ENCODE results near the gene ACIN1.

The ACIN1 gene

DNA sequence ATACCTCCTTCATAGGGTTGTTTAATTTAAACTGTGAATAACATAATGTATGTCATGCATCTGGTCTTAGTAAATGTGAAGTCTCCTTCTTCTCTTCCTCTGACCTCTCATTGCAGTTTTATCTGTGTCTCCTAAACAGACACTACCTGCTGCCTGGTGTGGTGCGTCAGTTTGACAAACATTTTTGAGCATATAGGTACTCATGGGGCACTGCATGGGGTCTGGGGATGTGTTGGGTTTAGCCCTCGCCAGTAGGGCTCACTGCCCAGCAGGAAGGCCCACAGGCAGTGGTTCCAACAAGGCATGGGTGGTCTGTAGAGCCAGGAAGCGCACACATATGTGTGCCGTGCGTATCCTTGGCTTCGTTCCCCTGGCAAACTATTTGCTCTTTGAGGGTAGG is 27.1 kb upstream of the ACIN1 start:
- H3K4me3 ChIP-seq (ENCODE audit: low read length in 2 of 2), result no peak overlapping the region
- no peak overlapping the region for H3K9ac ChIP-seq (ENCODE audit: low read length in 2 of 2)
- H3K27me3 ChIP-seq (ENCODE audit: control insufficient read depth in 1 of 2, insufficient read depth in 2 of 2, low read length in 2 of 2), result peaks cover 0 to 3% of the 10 kb centered on the region in 2 donors
- no peaks in the 10 kb centered on the region for H3K36me3 ChIP-seq (ENCODE audit: control insufficient read depth in 2 of 2, insufficient read depth in 2 of 2, low read length in 2 of 2)
- no peak overlapping the region for H3K27ac ChIP-seq (ENCODE audit: low read length)
- H3K4me1 ChIP-seq (ENCODE audit: control insufficient read depth, insufficient read depth, low read length), result peaks cover 15% of the 10 kb centered on the region
- H3K9me3 ChIP-seq (ENCODE audit: control insufficient read depth in 2 of 2, low read length in 2 of 2), result no peaks in the 10 kb centered on the region

- no peak overlapping the region for H3K9ac ChIP-seq (ENCODE audit: low read length in 2 of 2)
- no peak overlapping the region for H3K27ac ChIP-seq (ENCODE audit: low read length)
These were observed 26.4 kb upstream of the ACIN1 start for GRCh38 chr14:23121361-23121771.

GRCh38 chr14:23120541-23121251 is 25.8 kb upstream of the ACIN1 start:
- Histone ChIP-seq H3K4me1 (ENCODE audit: control insufficient read depth, insufficient read depth, low read length) (peaks cover 13% of the 10 kb centered on the region), H3K27me3 (ENCODE audit: control insufficient read depth in 1 of 2, insufficient read depth in 2 of 2, low read length in 2 of 2) (peaks cover under 1 to 8% of the 10 kb centered on the region in 2 donors), H3K27ac (ENCODE audit: low read length) (no peak overlapping the region), H3K9me3 (ENCODE audit: control insufficient read depth in 2 of 2, low read length in 2 of 2) (no peaks in the 10 kb centered on the region), H3K9ac (ENCODE audit: low read length in 2 of 2) (peak overlapping the region in 1 of 2 donors; percentile 36), H3K36me3 (ENCODE audit: control insufficient read depth in 2 of 2, insufficient read depth in 2 of 2, low read length in 2 of 2) (no peaks in the 10 kb centered on the region), H3K4me3 (ENCODE audit: low read length in 2 of 2) (no peak overlapping the region)

More at GRCh38 chr14:23121361-23121771, 26.4 kb upstream of the ACIN1 start:
- Histone ChIP-seq H3K27me3 (ENCODE audit: control insufficient read depth in 1 of 2, insufficient read depth in 2 of 2, low read length in 2 of 2) (peaks cover 0 to 6% of the 10 kb centered on the region in 2 donors), H3K4me3 (ENCODE audit: low read length in 2 of 2) (no peak overlapping the region), H3K36me3 (ENCODE audit: control insufficient read depth in 2 of 2, insufficient read depth in 2 of 2, low read length in 2 of 2) (no peaks in the 10 kb centered on the region), H3K9me3 (ENCODE audit: control insufficient read depth in 2 of 2, low read length in 2 of 2) (no peaks in the 10 kb centered on the region), H3K4me1 (ENCODE audit: control insufficient read depth, insufficient read depth, low read length) (peaks cover 15% of the 10 kb centered on the region)

DNA sequence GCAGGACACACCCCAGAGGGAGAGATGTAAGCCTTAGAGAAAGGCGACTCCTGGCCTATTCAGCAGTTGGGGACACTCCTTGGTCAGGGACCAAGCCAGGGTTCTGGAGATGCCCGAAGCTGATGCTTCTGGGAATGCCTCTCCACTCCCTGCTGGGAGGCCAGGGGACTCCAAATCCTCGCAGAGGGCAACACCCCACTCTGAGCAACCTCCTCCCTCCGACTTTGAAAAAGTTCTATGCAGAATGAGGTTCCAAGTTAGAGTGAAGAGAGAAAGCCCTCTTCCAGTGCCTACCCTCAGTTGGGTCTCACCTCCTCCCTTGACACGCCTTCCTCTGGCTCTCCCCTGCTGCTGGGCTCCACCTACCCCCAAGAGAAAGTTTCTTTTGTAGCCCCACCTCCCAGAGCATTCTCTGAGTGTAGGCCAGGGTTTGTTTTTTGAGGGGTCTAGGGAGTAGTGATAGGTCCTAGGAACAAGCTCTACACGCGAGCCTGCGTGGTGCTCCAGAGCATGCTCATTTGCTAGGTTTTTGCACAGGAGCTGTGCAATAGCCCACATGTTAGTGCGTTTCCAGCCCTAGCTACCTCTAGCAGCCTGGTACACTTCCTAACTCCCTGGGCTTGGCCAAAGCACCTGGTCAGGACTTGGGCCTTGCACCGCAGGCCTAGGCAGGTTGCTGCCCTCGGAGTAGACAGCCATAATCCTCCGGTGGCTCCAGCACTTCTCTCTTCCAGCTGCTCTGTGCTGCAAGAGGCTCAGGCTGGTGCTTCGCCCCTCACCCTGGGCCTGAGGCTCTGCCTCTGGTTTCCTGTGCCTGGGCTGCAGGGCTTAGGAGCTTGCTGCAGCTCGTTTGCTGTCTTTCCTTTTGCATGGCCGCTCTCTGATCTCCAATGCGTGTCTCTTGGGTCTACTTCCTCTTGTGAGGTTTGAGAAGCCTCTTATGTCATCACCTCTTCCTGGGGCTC is 24.7 kb upstream of the ACIN1 start:
- Histone ChIP-seq H3K36me3 (ENCODE audit: control insufficient read depth in 2 of 2, insufficient read depth in 2 of 2, low read length in 2 of 2) (no peaks in the 10 kb centered on the region), H3K27me3 (ENCODE audit: control insufficient read depth in 1 of 2, insufficient read depth in 2 of 2, low read length in 2 of 2) (peaks cover 6 to 8% of the 10 kb centered on the region in 2 donors), H3K4me3 (ENCODE audit: low read length in 2 of 2) (no peak overlapping the region), H3K9ac (ENCODE audit: low read length in 2 of 2) (no peak overlapping the region), H3K4me1 (ENCODE audit: control insufficient read depth, insufficient read depth, low read length) (peaks cover 12% of the 10 kb centered on the region), H3K27ac (ENCODE audit: low read length) (no peak overlapping the region), H3K9me3 (ENCODE audit: control insufficient read depth in 2 of 2, low read length in 2 of 2) (no peaks in the 10 kb centered on the region)

DNA sequence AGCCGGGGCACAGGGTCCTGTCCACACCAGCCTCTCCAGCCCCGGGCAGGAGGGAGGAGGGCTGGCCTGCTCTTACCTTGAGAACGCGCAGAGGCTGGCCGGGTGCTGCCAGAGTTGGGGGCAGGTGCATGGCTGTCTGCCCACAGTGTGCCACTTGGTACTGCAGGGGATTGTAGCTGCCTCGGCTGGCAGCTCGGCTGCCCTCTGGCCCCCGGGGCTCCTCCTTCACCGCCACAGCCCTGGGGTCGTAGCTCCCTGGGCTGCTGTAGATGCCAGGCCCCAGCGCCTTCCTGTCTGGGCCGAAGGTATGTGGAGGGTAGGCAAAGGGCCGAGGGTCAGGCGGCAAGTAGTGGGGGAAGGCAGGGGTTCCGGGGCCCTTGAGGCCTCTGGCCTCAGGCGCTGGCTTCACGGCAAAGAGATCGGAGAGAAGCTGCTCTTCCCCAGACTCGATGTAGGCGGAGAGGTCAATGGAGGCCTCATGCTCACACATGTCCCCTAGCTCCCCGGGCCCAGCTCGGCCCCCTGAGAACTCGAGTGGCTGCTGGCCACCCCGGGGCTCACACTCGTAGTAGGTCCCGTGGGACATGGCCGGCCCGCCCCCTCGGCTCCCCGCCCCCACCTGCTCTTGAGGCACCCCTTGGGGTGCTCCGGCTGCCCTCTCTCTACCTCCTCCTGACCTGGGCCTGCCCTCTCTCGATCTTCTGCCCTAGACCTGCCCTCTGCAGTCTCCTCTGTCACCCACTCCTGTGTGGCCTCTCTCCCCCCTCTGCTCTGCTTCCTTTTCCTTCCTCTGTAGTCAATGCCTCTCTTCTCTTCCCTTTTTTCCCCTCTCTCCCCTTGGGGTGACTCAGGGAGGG is 23.8 kb upstream of the ACIN1 start, which contains the start of gene CEBPE:
CEBPE (minus strand) TSS at position 750 of the 857 bp plus-strand sequence; CDS start at position 586, 164 bp downstream.
- H3K36me3 ChIP-seq (ENCODE audit: control insufficient read depth in 2 of 2, insufficient read depth in 2 of 2, low read length in 2 of 2), result no peaks in the 10 kb centered on the region
- no peak within 1 kb of the TSS for H3K4me3 ChIP-seq (ENCODE audit: low read length in 2 of 2)
- H3K27ac ChIP-seq (ENCODE audit: low read length), result no peak within 1 kb of the TSS
- no peak within 1 kb of the TSS for H3K9ac ChIP-seq (ENCODE audit: low read length in 2 of 2)
- H3K4me1 ChIP-seq (ENCODE audit: control insufficient read depth, insufficient read depth, low read length), result peaks cover 10% of the 10 kb centered on the region
- H3K27me3 ChIP-seq (ENCODE audit: control insufficient read depth in 1 of 2, insufficient read depth in 2 of 2, low read length in 2 of 2), result peaks cover 10 to 11% of the 10 kb centered on the region in 2 donors
- H3K9me3 ChIP-seq (ENCODE audit: control insufficient read depth in 2 of 2, low read length in 2 of 2), result no peaks in the 10 kb centered on the region

DNA sequence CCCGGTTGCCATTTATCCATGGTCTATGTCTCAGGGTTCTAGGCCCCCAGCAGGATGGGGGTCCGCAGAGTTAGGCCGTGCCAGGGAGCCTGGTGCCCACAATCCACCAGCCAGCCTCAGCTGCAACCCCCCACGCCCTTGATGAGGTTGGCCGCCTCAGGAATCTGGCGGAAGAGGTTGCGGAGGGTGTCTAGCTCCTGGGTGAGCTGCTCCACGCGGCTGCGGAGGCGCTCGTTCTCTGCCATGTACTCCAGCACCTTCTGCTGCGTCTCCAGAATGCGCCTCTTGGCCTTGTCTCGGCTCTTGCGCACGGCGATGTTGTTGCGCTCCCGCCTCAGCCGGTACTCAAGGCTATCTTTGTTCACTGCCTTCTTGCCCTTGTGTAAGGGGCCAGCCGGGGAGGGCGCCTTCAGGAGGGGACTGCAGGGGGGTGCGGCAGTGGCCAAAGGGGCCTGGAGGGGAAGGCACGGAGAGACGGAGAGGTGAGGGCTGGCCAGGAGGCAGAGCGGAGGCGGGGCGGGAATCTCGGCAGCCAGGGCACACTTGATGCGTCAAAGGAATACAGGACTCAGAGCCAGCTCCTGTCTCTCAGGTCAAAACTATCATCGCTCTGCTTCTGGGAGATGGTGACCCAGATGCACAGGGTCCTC is 22.6 kb upstream of the ACIN1 start:
- peaks cover 11 to 12% of the 10 kb centered on the region in 2 donors for H3K27me3 ChIP-seq (ENCODE audit: control insufficient read depth in 1 of 2, insufficient read depth in 2 of 2, low read length in 2 of 2)
- no peaks in the 10 kb centered on the region for H3K9me3 ChIP-seq (ENCODE audit: control insufficient read depth in 2 of 2, low read length in 2 of 2)
- H3K36me3 ChIP-seq (ENCODE audit: control insufficient read depth in 2 of 2, insufficient read depth in 2 of 2, low read length in 2 of 2), result no peaks in the 10 kb centered on the region
- H3K27ac ChIP-seq (ENCODE audit: low read length), result no peak overlapping the region
- H3K4me3 ChIP-seq (ENCODE audit: low read length in 2 of 2), result no peak overlapping the region
- H3K4me1 ChIP-seq (ENCODE audit: control insufficient read depth, insufficient read depth, low read length), result peaks cover 10% of the 10 kb centered on the region
- H3K9ac ChIP-seq (ENCODE audit: low read length in 2 of 2), result no peak overlapping the region

DNA sequence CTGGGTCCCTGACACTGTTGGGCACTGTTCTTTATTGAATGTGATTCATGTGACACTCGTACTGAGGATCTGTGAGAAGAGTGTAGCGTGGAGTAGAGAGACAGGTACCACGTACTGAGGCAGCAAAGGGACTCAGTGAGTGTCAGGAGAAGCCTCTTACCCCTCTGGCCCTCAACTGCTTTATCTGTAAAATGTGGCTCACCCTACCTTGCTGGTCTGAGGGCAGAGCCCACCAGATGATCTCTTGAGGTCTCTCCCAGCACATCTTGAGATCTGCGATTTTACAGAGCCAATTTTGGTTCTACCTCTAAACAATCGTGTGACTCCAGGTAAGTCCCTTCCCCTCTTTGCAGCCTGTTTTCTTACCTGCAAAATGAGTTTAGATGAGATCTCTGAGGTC is 21.0 kb upstream of the ACIN1 start:
- no peaks in the 10 kb centered on the region for H3K9me3 ChIP-seq (ENCODE audit: control insufficient read depth in 2 of 2, low read length in 2 of 2)
- H3K4me3 ChIP-seq (ENCODE audit: low read length in 2 of 2), result no peak overlapping the region
- no peaks in the 10 kb centered on the region for H3K36me3 ChIP-seq (ENCODE audit: control insufficient read depth in 2 of 2, insufficient read depth in 2 of 2, low read length in 2 of 2)
- no peak overlapping the region for H3K9ac ChIP-seq (ENCODE audit: low read length in 2 of 2)
- no peak overlapping the region for H3K27ac ChIP-seq (ENCODE audit: low read length)
- peaks cover 11 to 12% of the 10 kb centered on the region in 2 donors for H3K27me3 ChIP-seq (ENCODE audit: control insufficient read depth in 1 of 2, insufficient read depth in 2 of 2, low read length in 2 of 2)
- peaks cover 4% of the 10 kb centered on the region for H3K4me1 ChIP-seq (ENCODE audit: control insufficient read depth, insufficient read depth, low read length)

DNA sequence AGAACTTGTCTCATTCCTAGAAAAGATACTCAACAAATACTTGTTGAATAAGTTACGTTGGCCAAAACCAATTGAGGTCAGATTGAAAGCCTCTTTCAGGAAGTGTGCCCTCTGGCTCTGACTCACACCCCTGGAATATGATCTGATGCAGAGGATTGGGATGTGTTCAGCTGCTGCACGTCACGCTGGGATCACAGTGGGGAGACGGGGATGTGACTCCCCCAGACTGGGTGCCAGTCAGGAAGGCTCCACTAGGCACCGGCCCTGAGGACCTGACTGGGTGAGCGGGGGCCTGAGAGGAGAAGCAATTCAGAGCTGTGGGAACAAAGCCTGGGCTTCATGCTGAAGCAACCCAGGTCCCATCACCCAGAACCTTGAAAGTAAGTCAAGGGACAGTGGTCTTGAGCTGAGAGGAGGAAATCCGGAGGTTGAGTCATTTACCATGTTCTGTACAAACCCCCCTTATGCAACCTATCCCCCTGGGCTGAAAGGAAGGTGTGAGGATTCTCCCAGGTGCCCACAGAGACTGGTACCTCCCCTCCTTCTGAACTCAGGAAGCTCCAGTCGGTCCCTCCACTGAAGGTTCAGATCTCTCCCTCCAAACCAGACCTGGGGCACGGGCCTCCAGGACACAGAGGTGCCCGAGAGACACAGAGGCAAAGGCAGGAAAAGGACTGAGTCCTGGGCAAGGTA is 20.2 kb upstream of the ACIN1 start:
- no peak overlapping the region for H3K27ac ChIP-seq (ENCODE audit: low read length)
- H3K4me1 ChIP-seq (ENCODE audit: control insufficient read depth, insufficient read depth, low read length), result no peaks in the 10 kb centered on the region
- H3K4me3 ChIP-seq (ENCODE audit: low read length in 2 of 2), result no peak overlapping the region
- H3K36me3 ChIP-seq (ENCODE audit: control insufficient read depth in 2 of 2, insufficient read depth in 2 of 2, low read length in 2 of 2), result no peaks in the 10 kb centered on the region
- H3K9me3 ChIP-seq (ENCODE audit: control insufficient read depth in 2 of 2, low read length in 2 of 2), result no peaks in the 10 kb centered on the region
- H3K27me3 ChIP-seq (ENCODE audit: control insufficient read depth in 1 of 2, insufficient read depth in 2 of 2, low read length in 2 of 2), result peaks cover 11 to 12% of the 10 kb centered on the region in 2 donors
- no peak overlapping the region for H3K9ac ChIP-seq (ENCODE audit: low read length in 2 of 2)

GRCh38 chr14:23114669-23115038 is 19.7 kb upstream of the ACIN1 start:
- Histone ChIP-seq H3K27ac (ENCODE audit: low read length) (no peak overlapping the region), H3K27me3 (ENCODE audit: control insufficient read depth in 1 of 2, insufficient read depth in 2 of 2, low read length in 2 of 2) (peaks cover 11 to 12% of the 10 kb centered on the region in 2 donors), H3K9ac (ENCODE audit: low read length in 2 of 2) (no peak overlapping the region), H3K9me3 (ENCODE audit: control insufficient read depth in 2 of 2, low read length in 2 of 2) (no peaks in the 10 kb centered on the region), H3K4me3 (ENCODE audit: low read length in 2 of 2) (no peak overlapping the region), H3K4me1 (ENCODE audit: control insufficient read depth, insufficient read depth, low read length) (no peaks in the 10 kb centered on the region), H3K36me3 (ENCODE audit: control insufficient read depth in 2 of 2, insufficient read depth in 2 of 2, low read length in 2 of 2) (no peaks in the 10 kb centered on the region)

All from stomach smooth muscle (tissue), 2 donors.